H7 (cell line): ENCODE results near the gene RNFT2. TPM values are rescaled to one million over a fixed set of nuclear protein-coding genes. Genes with fewer than 3 reads are reported as not detected.
"Not testable (repeated sequence)": the region's sequence is repeated elsewhere in the genome, so short reads cannot be mapped to it uniquely, and the experiment has no call there.

Source experiments
- DNase-seq: peaks from one replicate; pipeline ENCODE4 v3.0.0; 2012
- H3K27me3 ChIP-seq: 2 replicates; pipeline ENCODE4 v1.6.0; 2011; ENCODE audit warnings: mild to moderate bottlenecking, low read length; ENCODE audit not compliant: control insufficient read depth, insufficient read depth
- H3K36me3 ChIP-seq: replicated peaks from 2 replicates; pipeline ENCODE4 v1.5.1; 2011; ENCODE audit warnings: low read length; ENCODE audit not compliant: control insufficient read depth, insufficient read depth
- H3K4me3 ChIP-seq: 2 replicates; pipeline ENCODE4 v1.5.1; 2011; ENCODE audit warnings: low read depth, mild to moderate bottlenecking, control low read depth, low read length, moderate library complexity; ENCODE audit not compliant: insufficient read depth
- total RNA-seq: library from RNA; depleted of rRNA; stranded (reverse); fragments of >200 nt; shearing (Covaris generic); gene quantifications from 2 replicates; pipeline ENCODE4 v1.2.3, GENCODE V29; 2014

RNFT2 gene
- total RNA-seq, 1 experiment from 2014 or later = 10.8 TPM

- Histone ChIP-seq H3K27me3 (no peaks in the 10 kb centered on the region), H3K36me3 (peaks cover 23% of the 10 kb centered on the region), H3K4me3 (no peak overlapping the region)
- no peak for DNase-seq
These were observed 42.8 kb downstream of the RNFT2 start for GRCh38 chr12:116780942-116781341.

GRCh38 chr12:116783525-116784237, 45.6 kb downstream of the RNFT2 start:
- Histone ChIP-seq H3K4me3 (no peak overlapping the region), H3K36me3 (peaks cover 29% of the 10 kb centered on the region), H3K27me3 (no peaks in the 10 kb centered on the region)
- no peak for DNase-seq

GRCh38 chr12:116784238-116784612, 46.1 kb downstream of the RNFT2 start:
- no peak overlapping the region for H3K4me3 ChIP-seq
- peaks cover 26% of the 10 kb centered on the region for H3K36me3 ChIP-seq
- DNase-seq = peak; percentile 46
- no peaks in the 10 kb centered on the region for H3K27me3 ChIP-seq

GRCh38 chr12:116789562-116789961, 51.4 kb downstream of the RNFT2 start:
- H3K36me3 ChIP-seq = peaks cover 10% of the 10 kb centered on the region
- not testable (repeated sequence) for H3K4me3 ChIP-seq, H3K27me3 ChIP-seq, DNase-seq

- Histone ChIP-seq H3K36me3 (peaks cover 10% of the 10 kb centered on the region), H3K27me3 (no peaks in the 10 kb centered on the region), H3K4me3 (no peak overlapping the region)
- DNase-seq = no peak
These were observed 52.0 kb downstream of the RNFT2 start for GRCh38 chr12:116790066-116790465.

- no peak for DNase-seq
- Histone ChIP-seq H3K36me3 (peaks cover 4% of the 10 kb centered on the region; the same call in 1 of the 2 replicates), H3K4me3 (no peak overlapping the region), H3K27me3 (no peaks in the 10 kb centered on the region)
These were observed 54.3 kb downstream of the RNFT2 start for GRCh38 chr12:116792403-116792802.

- no peak for DNase-seq
- H3K27me3 ChIP-seq = no peaks in the 10 kb centered on the region
- H3K36me3 ChIP-seq = peaks cover 4% of the 10 kb centered on the region
- no peak overlapping the region for H3K4me3 ChIP-seq
These were observed 56.6 kb downstream of the RNFT2 start for GRCh38 chr12:116794725-116795124.

GRCh38 chr12:116797885-116798284, 59.8 kb downstream of the RNFT2 start:
- Histone ChIP-seq H3K4me3 (no peak overlapping the region), H3K27me3 (no peaks in the 10 kb centered on the region), H3K36me3 (peaks cover 2% of the 10 kb centered on the region)
- DNase-seq = no peak

GRCh38 chr12:116798719-116799118, 60.6 kb downstream of the RNFT2 start:
- no peak for DNase-seq
- H3K36me3 ChIP-seq = peaks cover 2% of the 10 kb centered on the region
- no peaks in the 10 kb centered on the region for H3K27me3 ChIP-seq
- no peak overlapping the region for H3K4me3 ChIP-seq

GRCh38 chr12:116799955-116800354, 61.8 kb downstream of the RNFT2 start:
- peaks cover 2% of the 10 kb centered on the region for H3K36me3 ChIP-seq
- H3K4me3 ChIP-seq = no peak overlapping the region
- DNase-seq = no peak
- no peaks in the 10 kb centered on the region for H3K27me3 ChIP-seq

GRCh38 chr12:116800918-116801317, 62.8 kb downstream of the RNFT2 start:
- no peak overlapping the region for H3K4me3 ChIP-seq
- no peak for DNase-seq
- H3K36me3 ChIP-seq = peaks cover 2% of the 10 kb centered on the region
- H3K27me3 ChIP-seq = no peaks in the 10 kb centered on the region

GRCh38 chr12:116802018-116802417, 63.9 kb downstream of the RNFT2 start:
- DNase-seq = no peak
- Histone ChIP-seq H3K27me3 (no peaks in the 10 kb centered on the region), H3K4me3 (no peak overlapping the region), H3K36me3 (peaks cover 2% of the 10 kb centered on the region)

GRCh38 chr12:116803013-116803736, 65.1 kb downstream of the RNFT2 start:
- no peak for DNase-seq
- Histone ChIP-seq H3K4me3 (no peak overlapping the region), H3K36me3 (peaks cover 2% of the 10 kb centered on the region), H3K27me3 (no peaks in the 10 kb centered on the region)

- DNase-seq = no peak
- Histone ChIP-seq H3K27me3 (no peaks in the 10 kb centered on the region), H3K4me3 (no peak overlapping the region)
These were observed 65.9 kb downstream of the RNFT2 start for GRCh38 chr12:116804051-116804450.

GRCh38 chr12:116806845-116807440, 68.8 kb downstream of the RNFT2 start:
- H3K27me3 ChIP-seq = no peaks in the 10 kb centered on the region
- 0 out of 2 replicates have a peak, but pooled peaks cover 1% of the 10 kb centered on the region for H3K36me3 ChIP-seq
- no peak for DNase-seq
- no peak overlapping the region for H3K4me3 ChIP-seq

More at GRCh38 chr12:116804051-116804450, 65.9 kb downstream of the RNFT2 start:
- no peaks in the 10 kb centered on the region for H3K36me3 ChIP-seq
